Transverse colon (tissue), 4 donors: ENCODE results near the gene FGF3.

Experiments
- CTCF ChIP-seq, 5 experiments: fragments of 200-600 bp in 3 of 5; fragments of 450-650 bp in 2 of 5; sonication (generic) in 3 of 5; IDR thresholded peaks; 1 replicate in 2 of 5; 2 replicates in 3 of 5; pipeline ENCODE4 v1.5.1; 2016 to 2017; ENCODE audit warnings: antibody characterized with exemption in 5 of 5, inconsistent platforms in 3 of 5, mild to moderate bottlenecking in 2 of 5, moderate library complexity in 1 of 5
- EP300 ChIP-seq: sonication (generic); formaldehyde crosslinking; IDR thresholded peaks from one replicate; pipeline ENCODE4 v1.6.1; 2017; ENCODE audit warnings: antibody characterized with exemption, low read depth
- POLR2A ChIP-seq: fragments of 450-650 bp; IDR thresholded peaks from one replicate; pipeline ENCODE4 v1.6.1; 2016; ENCODE audit warnings: antibody characterized with exemption, mild to moderate bottlenecking, moderate library complexity
- POLR2AphosphoS5 ChIP-seq, 3 donors: sonication (generic); formaldehyde crosslinking; IDR thresholded peaks; one replicate each; pipeline ENCODE4 v1.6.1; 2016; ENCODE audit warnings: antibody characterized with exemption in 3 of 3

GRCh38 chr11:69797737-69798528 lies 21.3 kb downstream of the FGF3 start:
- TF ChIP-seq CTCF (IDR thresholded peaks at IDR 0.05) (no peak), POLR2A (no peak), EP300 (no peak), POLR2AphosphoS5 (IDR thresholded peaks at IDR 0.05) (no peak)
